Naive thymus-derived CD4-positive, alpha-beta T cell (primary cell): ENCODE measurements around the gene GUCY2D. TPM values are rescaled to one million over a fixed set of nuclear protein-coding genes. Genes with fewer than 3 reads are reported as not detected.

Experiments
- ATAC-seq: fragments of 150-1000 bp; cut with Tn5 transposase; 2 replicates; pipeline ENCODE4 v1.10.0; 2021; ENCODE audit warnings: mild to moderate bottlenecking, moderate library complexity
- CTCF ChIA-PET: fragments of 350-600 bp; sonication (Branson Sonifier 250); formaldehyde crosslinking; loops from one replicate; lab custom pipeline; 2021; ENCODE audit warnings: antibody characterized with exemption; lab: Charles Lee
- POLR2A ChIA-PET: fragments of 350-600 bp; sonication (Branson Sonifier 250); formaldehyde crosslinking; loops from one replicate; lab custom pipeline; 2021; ENCODE audit warnings: antibody characterized with exemption, inconsistent platforms; lab: Charles Lee
- DNase-seq, 9 donors: peaks; one replicate each; pipeline versions ENCODE4 v3.0.0 to v3.0.0-alpha.2; 2020 to 2022; ENCODE audit warnings: mixed read lengths in 1 of 9
- H3K27ac ChIP-seq: one replicate; pipeline ENCODE4 v1.7.0; 2013; ENCODE audit warnings: mild to moderate bottlenecking, low read depth, low read length, moderate library complexity
- H3K27me3 ChIP-seq, 2 donors: one replicate each; pipeline ENCODE4 v1.7.0; 2013; ENCODE audit warnings: low read length in 2 of 2, mild to moderate bottlenecking in 2 of 2, moderate library complexity in 2 of 2; ENCODE audit not compliant: control insufficient read depth in 2 of 2, insufficient read depth in 2 of 2
- H3K36me3 ChIP-seq, 3 experiments: 1 replicate in 2 of 3; 2 replicates in 1 of 3; pipeline ENCODE4 v1.7.0; 2013; ENCODE audit warnings: low read length in 3 of 3, mild to moderate bottlenecking in 3 of 3, moderate library complexity in 1 of 3; ENCODE audit not compliant: insufficient read depth in 3 of 3, control insufficient read depth in 2 of 3
- H3K4me1 ChIP-seq, 2 donors: one replicate each; pipeline ENCODE4 v1.7.0; 2013; ENCODE audit warnings: low read length in 2 of 2, mild to moderate bottlenecking in 2 of 2, moderate library complexity in 1 of 2; ENCODE audit not compliant: control insufficient read depth in 2 of 2, insufficient read depth in 2 of 2
- H3K4me3 ChIP-seq: 2 replicates; pipeline ENCODE4 v1.7.0; 2013; ENCODE audit warnings: mild to moderate bottlenecking, low read length
- H3K9me3 ChIP-seq, 3 experiments: 1 replicate in 2 of 3; 2 replicates in 1 of 3; pipeline ENCODE4 v1.7.0; 2013; ENCODE audit warnings: low read length in 3 of 3; ENCODE audit not compliant: control insufficient read depth in 2 of 3
- H3K27ac Mint-ChIP-seq, 9 donors: one replicate each; pipeline ENCODE4 v1.8.0; 2020 to 2022; ENCODE audit warnings: mixed read lengths in 9 of 9, mild to moderate bottlenecking in 8 of 9, moderate library complexity in 5 of 9, inconsistent platforms in 2 of 9
- H3K27me3 Mint-ChIP-seq, 5 donors: one replicate each; pipeline ENCODE4 v1.8.0; 2021 to 2022; ENCODE audit warnings: mixed read lengths in 5 of 5, mild to moderate bottlenecking in 1 of 5
- H3K36me3 Mint-ChIP-seq, 5 donors: one replicate each; pipeline ENCODE4 v1.8.0; 2020 to 2022; ENCODE audit warnings: mixed read lengths in 5 of 5, mild to moderate bottlenecking in 3 of 5, inconsistent platforms in 1 of 5
- H3K4me1 Mint-ChIP-seq, 7 donors: one replicate each; pipeline ENCODE4 v1.8.0; 2020 to 2022; ENCODE audit warnings: mixed read lengths in 7 of 7, mild to moderate bottlenecking in 3 of 7, inconsistent platforms in 1 of 7
- H3K4me3 Mint-ChIP-seq, 10 donors: one replicate each; pipeline ENCODE4 v1.8.0; 2020 to 2022; ENCODE audit warnings: mild to moderate bottlenecking in 10 of 10, mixed read lengths in 10 of 10, moderate library complexity in 6 of 10, inconsistent platforms in 2 of 10
- H3K9me3 Mint-ChIP-seq, 11 donors: one replicate each; pipeline ENCODE4 v1.8.0; 2020 to 2022; ENCODE audit warnings: mixed read lengths in 11 of 11, mild to moderate bottlenecking in 4 of 11, inconsistent platforms in 1 of 11, moderate library complexity in 1 of 11
- intact Hi-C, 2 donors: fragments of 100-400 bp; cut with micrococcal nuclease; formaldehyde crosslinking; loops; one replicate each; pipeline ENCODE4 v1.15.1; 2023
- polyA plus RNA-seq, 2 donors: library from polyadenylated mRNA; unstranded; fragments of 300-500 nt; fragmentation: Illumina TruSeq; gene quantifications; one replicate each; pipeline ENCODE4 v1.2.3, GENCODE V29; 2021
- total RNA-seq, 6 experiments: library from RNA in 5 of 6; stranded (reverse) in 5 of 6; gene quantifications; 1 replicate in 5 of 6; 2 replicates in 1 of 6; pipeline ENCODE4 v1.2.3 and lab custom pipeline; 2021 to 2026

GUCY2D gene
- total and polyA plus RNA-seq, 7 experiments from 2014 or later = 0.07 to 0.98 (median 0.26) TPM; not detected in 3

GRCh38 chr17:8063761-8064534, 61.5 kb downstream of the GUCY2D start:
- H3K27ac ChIP-seq = no peak overlapping the region
- no peak overlapping the region for H3K27ac Mint-ChIP-seq
- DNase-seq = no peak
- no peak overlapping the region for H3K4me3 Mint-ChIP-seq
- intact Hi-C loops = loop anchor here in 1 of 2 donors (5.0 to 10.0 kb wide), 2 partner anchors 318 to 1461 kb away; partner anchors contain the start of gene RPL26
- peaks cover 26 to 77% (median 41%) of the 10 kb centered on the region in 5 donors for H3K27me3 Mint-ChIP-seq
- peaks cover 0 to 3% (median 0%) of the 10 kb centered on the region in 7 donors for H3K4me1 Mint-ChIP-seq
- no peak for ATAC-seq
- H3K36me3 Mint-ChIP-seq = no peaks in the 10 kb centered on the region
- ChIA-PET POLR2A (no interaction called here), CTCF (interaction anchor here (0.9 to 10.9 kb wide), 2 partner anchors 10 to 30 kb away, joined by 3 to 122 read pairs; no protein-coding TSS in a partner anchor)
- H3K4me1 ChIP-seq = no peaks in the 10 kb centered on the region
- H3K4me3 ChIP-seq = no peak overlapping the region
- H3K9me3 ChIP-seq = no peaks in the 10 kb centered on the region
- peaks cover 3 to 10% of the 10 kb centered on the region in 2 donors for H3K27me3 ChIP-seq
- H3K9me3 Mint-ChIP-seq = no peaks in the 10 kb centered on the region
- H3K36me3 ChIP-seq = no peaks in the 10 kb centered on the region

- Mint-ChIP-seq H3K27ac (no peak overlapping the region), H3K36me3 (no peaks in the 10 kb centered on the region), H3K4me3 (no peak overlapping the region), H3K9me3 (no peaks in the 10 kb centered on the region), H3K4me1 (peaks cover 0 to 4% (median 0%) of the 10 kb centered on the region in 7 donors), H3K27me3 (peaks cover 23 to 74% (median 37%) of the 10 kb centered on the region in 5 donors)
- Histone ChIP-seq H3K4me3 (no peak overlapping the region), H3K9me3 (no peaks in the 10 kb centered on the region), H3K36me3 (no peaks in the 10 kb centered on the region), H3K27ac (no peak overlapping the region), H3K27me3 (peaks cover 3 to 10% of the 10 kb centered on the region in 2 donors), H3K4me1 (no peaks in the 10 kb centered on the region)
- CTCF ChIA-PET = interaction anchor here (0.9 to 10.9 kb wide), 3 partner anchors 9 to 54 kb away, joined by 3 to 122 read pairs (median 5); partner anchors contain the start of gene ALOXE3
- ATAC-seq (no peak), DNase-seq (no peak)
- POLR2A ChIA-PET = no interaction called here
- intact Hi-C loops = loop anchor here in 1 of 2 donors (5.0 to 10.0 kb wide), 2 partner anchors 318 to 1460 kb away; partner anchors contain the start of gene RPL26
Observed at GRCh38 chr17:8064561-8065019, 62.2 kb downstream of the GUCY2D start.

- no peaks in the 10 kb centered on the region for H3K4me1 ChIP-seq
- peaks cover 3 to 16% of the 10 kb centered on the region in 2 donors for H3K27me3 ChIP-seq
- ChIA-PET CTCF (no interaction called here), POLR2A (no interaction called here)
- DNase-seq (no peak), ATAC-seq (no peak)
- H3K36me3 ChIP-seq = no peaks in the 10 kb centered on the region
- H3K9me3 ChIP-seq = no peaks in the 10 kb centered on the region
- H3K27ac ChIP-seq = no peak overlapping the region
- Mint-ChIP-seq H3K27me3 (peaks cover 14 to 66% (median 21%) of the 10 kb centered on the region in 5 donors), H3K27ac (no peak overlapping the region), H3K4me1 (peaks cover 0 to 10% (median 0%) of the 10 kb centered on the region in 7 donors), H3K36me3 (no peaks in the 10 kb centered on the region), H3K9me3 (no peaks in the 10 kb centered on the region), H3K4me3 (no peak overlapping the region)
- no peak overlapping the region for H3K4me3 ChIP-seq
- intact Hi-C loops = loop anchor here in 1 of 2 donors (10.0 kb wide), 1 partner anchor 1458 kb away; no protein-coding TSS in a partner anchor
Observed at GRCh38 chr17:8066841-8067775, 64.7 kb downstream of the GUCY2D start.

- H3K27ac ChIP-seq = no peak overlapping the region
- ChIA-PET POLR2A (no interaction called here), CTCF (no interaction called here)
- H3K4me3 ChIP-seq = no peak overlapping the region
- no peaks in the 10 kb centered on the region for H3K9me3 ChIP-seq
- no peak for ATAC-seq
- Mint-ChIP-seq H3K27ac (no peak overlapping the region), H3K4me3 (no peak overlapping the region), H3K27me3 (peaks cover 7 to 65% (median 19%) of the 10 kb centered on the region in 5 donors), H3K4me1 (peaks cover 5 to 13% (median 6%) of the 10 kb centered on the region in 7 donors), H3K36me3 (no peaks in the 10 kb centered on the region), H3K9me3 (no peaks in the 10 kb centered on the region)
- no peaks in the 10 kb centered on the region for H3K36me3 ChIP-seq
- no peak for DNase-seq
- intact Hi-C loops = loop anchor here in 1 of 2 donors (10.0 kb wide), 1 partner anchor 1457 kb away; no protein-coding TSS in a partner anchor
- H3K27me3 ChIP-seq = peaks cover 3 to 10% of the 10 kb centered on the region in 2 donors
- peaks cover 4 to 7% of the 10 kb centered on the region in 2 donors for H3K4me1 ChIP-seq
Observed at GRCh38 chr17:8067806-8068205, 65.4 kb downstream of the GUCY2D start.

- H3K27ac ChIP-seq = no peak overlapping the region
- DNase-seq = no peak
- H3K27ac Mint-ChIP-seq = peak overlapping the region in 2 of 9 donors; percentile 30 to 37
- intact Hi-C loops = loop anchor here in 1 of 2 donors (10.0 kb wide), 1 partner anchor 1456 kb away; no protein-coding TSS in a partner anchor
- no peaks in the 10 kb centered on the region for H3K9me3 ChIP-seq
- peaks cover 4 to 17% of the 10 kb centered on the region in 2 donors for H3K4me1 ChIP-seq
- H3K27me3 ChIP-seq = peaks cover 0 to 6% of the 10 kb centered on the region in 2 donors
- no peak overlapping the region for H3K4me3 Mint-ChIP-seq
- peaks cover 0 to 1% (median 0%) of the 10 kb centered on the region in 11 donors for H3K9me3 Mint-ChIP-seq
- H3K36me3 Mint-ChIP-seq = no peaks in the 10 kb centered on the region
- POLR2A ChIA-PET = no interaction called here
- no peaks in the 10 kb centered on the region for H3K36me3 ChIP-seq
- H3K4me3 ChIP-seq = no peak overlapping the region
- peaks cover 6 to 65% (median 20%) of the 10 kb centered on the region in 5 donors for H3K27me3 Mint-ChIP-seq
- peak; percentile 77 for ATAC-seq
- CTCF ChIA-PET = interaction anchor here (1.2 to 11.6 kb wide), 2 partner anchors 8 to 50 kb away, joined by 3 to 122 read pairs; no protein-coding TSS in a partner anchor
- peaks cover 7 to 20% (median 17%) of the 10 kb centered on the region in 7 donors for H3K4me1 Mint-ChIP-seq
Observed at GRCh38 chr17:8068736-8069586, 66.5 kb downstream of the GUCY2D start.
